ENCODE data around the gene RALGAPA2.

Gene RALGAPA2

DNA sequence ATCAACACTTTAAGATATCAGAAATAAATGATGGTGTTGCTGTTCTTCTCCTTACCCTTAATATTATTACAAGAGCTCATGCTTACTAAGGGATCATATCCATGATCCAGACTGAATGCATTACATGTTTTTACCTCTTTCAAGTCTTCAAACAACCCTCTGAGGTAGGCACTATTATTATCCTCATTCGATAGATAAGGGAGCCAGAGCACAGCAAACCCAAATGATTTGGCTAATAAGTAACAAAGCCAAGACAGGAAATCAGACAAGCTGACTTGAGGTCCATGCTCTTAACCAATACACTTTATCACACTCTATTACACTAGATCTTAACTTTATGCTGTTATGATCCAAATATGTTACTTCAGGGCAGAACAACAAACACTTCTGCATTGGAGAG, 145.9 kb downstream of the RALGAPA2 start:
- no peaks in the 10 kb centered on the region for H4K20me1 ChIP-seq (ENCODE audit: low read depth, low read length)
- H3K79me2 ChIP-seq (ENCODE audit: insufficient read depth, low read length) = no peaks in the 10 kb centered on the region
- TF ChIP-seq EZH2phosphoT487 (conservative IDR thresholded peaks at IDR 0.05; ENCODE audit: low read length) = no peak
- TF ChIP-seq, protein P1, sequence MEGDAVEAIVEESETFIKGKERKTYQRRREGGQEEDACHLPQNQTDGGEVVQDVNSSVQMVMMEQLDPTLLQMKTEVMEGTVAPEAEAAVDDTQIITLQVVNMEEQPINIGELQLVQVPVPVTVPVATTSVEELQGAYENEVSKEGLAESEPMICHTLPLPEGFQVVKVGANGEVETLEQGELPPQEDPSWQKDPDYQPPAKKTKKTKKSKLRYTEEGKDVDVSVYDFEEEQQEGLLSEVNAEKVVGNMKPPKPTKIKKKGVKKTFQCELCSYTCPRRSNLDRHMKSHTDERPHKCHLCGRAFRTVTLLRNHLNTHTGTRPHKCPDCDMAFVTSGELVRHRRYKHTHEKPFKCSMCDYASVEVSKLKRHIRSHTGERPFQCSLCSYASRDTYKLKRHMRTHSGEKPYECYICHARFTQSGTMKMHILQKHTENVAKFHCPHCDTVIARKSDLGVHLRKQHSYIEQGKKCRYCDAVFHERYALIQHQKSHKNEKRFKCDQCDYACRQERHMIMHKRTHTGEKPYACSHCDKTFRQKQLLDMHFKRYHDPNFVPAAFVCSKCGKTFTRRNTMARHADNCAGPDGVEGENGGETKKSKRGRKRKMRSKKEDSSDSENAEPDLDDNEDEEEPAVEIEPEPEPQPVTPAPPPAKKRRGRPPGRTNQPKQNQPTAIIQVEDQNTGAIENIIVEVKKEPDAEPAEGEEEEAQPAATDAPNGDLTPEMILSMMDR (IDR thresholded peaks at IDR 0.05; ENCODE audit: insufficient read depth, low read length, poor library complexity, severe bottlenecking) = no peak
- H3F3A ChIP-seq (ENCODE audit: insufficient read depth) = no peaks in the 10 kb centered on the region
- H3K9me2 ChIP-seq (replicated peaks; ENCODE audit: insufficient read depth, low read length) = no peaks in the 10 kb centered on the region
- no peaks in the 10 kb centered on the region for H3K36me3 ChIP-seq (ENCODE audit: low read length)
- no peak overlapping the region for H3K4me3 ChIP-seq (ENCODE audit: insufficient read depth, low read length, poor library complexity, severe bottlenecking)
- no peak overlapping the region for H3K27ac ChIP-seq (ENCODE audit: low read depth, low read length)
- no peaks in the 10 kb centered on the region for H3K9me3 ChIP-seq (ENCODE audit: insufficient read depth, low read length)
- H3K9ac ChIP-seq (ENCODE audit: low read length) = no peak overlapping the region
- H3K27me3 ChIP-seq (ENCODE audit: low read length) = no peaks in the 10 kb centered on the region
- no peak overlapping the region for H3K4me2 ChIP-seq (ENCODE audit: low read depth, low read length, poor library complexity, severe bottlenecking)
- H2AFZ ChIP-seq (ENCODE audit: low read depth, low read length, severe bottlenecking) = no peak overlapping the region

DNA sequence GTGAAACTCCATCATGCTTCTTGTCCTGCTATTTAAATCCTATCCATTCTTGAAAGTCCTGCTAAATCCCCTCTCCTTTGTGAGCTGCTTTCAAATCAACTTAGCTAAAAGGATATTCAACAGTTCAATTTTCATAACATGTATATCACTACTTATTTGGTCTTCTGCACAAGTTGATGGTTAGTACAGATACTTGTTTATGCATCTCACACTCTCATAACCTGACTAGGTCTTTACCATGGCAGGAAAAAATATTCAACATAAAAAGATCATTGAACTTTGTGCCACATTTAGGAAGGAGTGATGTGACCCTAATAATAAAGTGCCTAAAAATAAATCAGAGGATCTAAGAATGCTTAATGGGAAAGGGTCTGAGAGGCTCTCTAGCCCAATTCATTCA, 148.2 kb downstream of the RALGAPA2 start:
- no peaks in the 10 kb centered on the region for H3K36me3 ChIP-seq (ENCODE audit: low read length)
- TF ChIP-seq EZH2phosphoT487 (conservative IDR thresholded peaks at IDR 0.05; ENCODE audit: low read length) = no peak
- TF ChIP-seq, protein P1 (IDR thresholded peaks at IDR 0.05; ENCODE audit: insufficient read depth, low read length, poor library complexity, severe bottlenecking) = no peak
- H3K9me3 ChIP-seq (ENCODE audit: insufficient read depth, low read length) = no peaks in the 10 kb centered on the region
- no peak overlapping the region for H3K27ac ChIP-seq (ENCODE audit: low read depth, low read length)
- no peak overlapping the region for H3K4me3 ChIP-seq (ENCODE audit: insufficient read depth, low read length, poor library complexity, severe bottlenecking)
- no peaks in the 10 kb centered on the region for H4K20me1 ChIP-seq (ENCODE audit: low read depth, low read length)
- no peaks in the 10 kb centered on the region for H3K9me2 ChIP-seq (replicated peaks; ENCODE audit: insufficient read depth, low read length)
- H3K79me2 ChIP-seq (ENCODE audit: insufficient read depth, low read length) = no peaks in the 10 kb centered on the region
- H3K27me3 ChIP-seq (ENCODE audit: low read length) = no peaks in the 10 kb centered on the region
- H2AFZ ChIP-seq (ENCODE audit: low read depth, low read length, severe bottlenecking) = no peak overlapping the region
- no peak overlapping the region for H3K9ac ChIP-seq (ENCODE audit: low read length)
- H3F3A ChIP-seq (ENCODE audit: insufficient read depth) = no peaks in the 10 kb centered on the region
- H3K4me2 ChIP-seq (ENCODE audit: low read depth, low read length, poor library complexity, severe bottlenecking) = no peak overlapping the region

DNA sequence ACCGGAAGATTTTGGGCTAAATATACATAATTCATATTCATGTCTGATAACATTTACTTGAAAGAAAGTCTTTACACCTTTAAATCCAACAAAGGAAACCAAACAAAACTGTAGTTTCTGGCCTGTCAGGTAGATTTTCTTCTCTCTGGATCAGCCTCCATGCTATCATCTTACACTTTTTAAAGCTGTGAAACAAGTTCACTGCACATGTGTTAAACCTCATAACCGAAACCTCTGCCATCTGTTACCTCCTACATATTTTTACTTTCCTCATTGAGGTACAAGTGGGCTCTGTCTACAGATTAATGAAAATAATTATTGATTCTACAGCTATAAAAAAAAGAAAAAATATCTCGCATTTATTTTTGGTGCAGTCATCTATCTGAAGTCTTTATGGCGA, 149.9 kb downstream of the RALGAPA2 start:
- no peaks in the 10 kb centered on the region for H3K27me3 ChIP-seq (ENCODE audit: low read length)
- H3K79me2 ChIP-seq (ENCODE audit: insufficient read depth, low read length) = no peaks in the 10 kb centered on the region
- H3K4me3 ChIP-seq (ENCODE audit: insufficient read depth, low read length, poor library complexity, severe bottlenecking) = no peak overlapping the region
- H3K4me2 ChIP-seq (ENCODE audit: low read depth, low read length, poor library complexity, severe bottlenecking) = no peak overlapping the region
- H3K27ac ChIP-seq (ENCODE audit: low read depth, low read length) = no peak overlapping the region
- H3K9ac ChIP-seq (ENCODE audit: low read length) = no peak overlapping the region
- no peaks in the 10 kb centered on the region for H3K36me3 ChIP-seq (ENCODE audit: low read length)
- no peaks in the 10 kb centered on the region for H3K9me2 ChIP-seq (replicated peaks; ENCODE audit: insufficient read depth, low read length)
- no peaks in the 10 kb centered on the region for H3K9me3 ChIP-seq (ENCODE audit: insufficient read depth, low read length)
- no peak overlapping the region for H2AFZ ChIP-seq (ENCODE audit: low read depth, low read length, severe bottlenecking)
- H3F3A ChIP-seq (ENCODE audit: insufficient read depth) = no peaks in the 10 kb centered on the region
- H4K20me1 ChIP-seq (ENCODE audit: low read depth, low read length) = no peaks in the 10 kb centered on the region
- no peak for TF ChIP-seq EZH2phosphoT487 (conservative IDR thresholded peaks at IDR 0.05; ENCODE audit: low read length)
- TF ChIP-seq, protein P1 (IDR thresholded peaks at IDR 0.05; ENCODE audit: insufficient read depth, low read length, poor library complexity, severe bottlenecking) = no peak
